Loucy (cell line): ENCODE results near the gene SLC28A1.

ENCODE experiments used
- H2AFZ ChIP-seq: fragments of 200-600 bp; sonication (generic); 2 replicates; pipeline ENCODE4 v1.6.0; 2016; ENCODE audit warnings: antibody characterized with exemption, mild to moderate bottlenecking, low read length, moderate library complexity
- H3F3A ChIP-seq: fragments of 200-600 bp; 2 replicates; pipeline ENCODE4 v1.6.0; 2016; ENCODE audit warnings: antibody characterized with exemption, low read depth, mild to moderate bottlenecking
- H3K27me3 ChIP-seq: fragments of 200-600 bp; sonication (generic); 2 replicates; pipeline ENCODE4 v1.6.1; 2014; ENCODE audit warnings: low read length, mild to moderate bottlenecking; ENCODE audit not compliant: insufficient read depth, poor library complexity, severe bottlenecking
- H3K36me3 ChIP-seq: fragments of 200-600 bp; sonication (generic); 2 replicates; pipeline ENCODE4 v1.6.1; 2016; ENCODE audit warnings: low read length; ENCODE audit not compliant: insufficient read depth
- H3K4me1 ChIP-seq: fragments of 200-600 bp; sonication (generic); 2 replicates; pipeline ENCODE4 v1.5.1; 2014; ENCODE audit warnings: low read length, mild to moderate bottlenecking; ENCODE audit not compliant: insufficient read depth, poor library complexity, severe bottlenecking
- H3K4me2 ChIP-seq: fragments of 200-600 bp; sonication (generic); 2 replicates; pipeline ENCODE4 v1.6.0; 2014; ENCODE audit warnings: antibody characterized with exemption, low read length, low read depth, mild to moderate bottlenecking; ENCODE audit not compliant: poor library complexity, severe bottlenecking
- H3K4me3 ChIP-seq: fragments of 200-600 bp; sonication (generic); 2 replicates; pipeline ENCODE4 v1.5.1; 2014; ENCODE audit warnings: low read length, mild to moderate bottlenecking, mixed read lengths; ENCODE audit not compliant: poor library complexity, severe bottlenecking
- H3K79me2 ChIP-seq: fragments of 200-600 bp; sonication (generic); 2 replicates; pipeline ENCODE4 v1.6.1; 2014; ENCODE audit warnings: low read length; ENCODE audit not compliant: insufficient read depth
- H3K9ac ChIP-seq: fragments of 200-600 bp; sonication (generic); 2 replicates; pipeline ENCODE4 v1.6.0; 2014; ENCODE audit warnings: mild to moderate bottlenecking, low read depth, low read length, moderate library complexity; ENCODE audit not compliant: poor library complexity, severe bottlenecking
- H3K9me2 ChIP-seq: fragments of 200-600 bp; sonication (generic); replicated peaks from 2 replicates; pipeline ENCODE4 v1.6.1; 2016; ENCODE audit warnings: low read depth, low read length, mixed read lengths
- H3K9me3 ChIP-seq: fragments of 200-600 bp; sonication (generic); 2 replicates; pipeline ENCODE4 v1.6.1; 2014; ENCODE audit warnings: mild to moderate bottlenecking, antibody characterized with exemption, low read length, low read depth; ENCODE audit not compliant: insufficient read depth
- H4K20me1 ChIP-seq: fragments of 200-600 bp; sonication (generic); 2 replicates; pipeline ENCODE4 v1.6.0; 2014; ENCODE audit warnings: antibody characterized with exemption, low read length, mild to moderate bottlenecking; ENCODE audit not compliant: insufficient read depth, poor library complexity, severe bottlenecking
- CTCF ChIP-seq: fragments of 200-600 bp; sonication (generic); conservative IDR thresholded peaks from 2 replicates; pipeline ENCODE4 v1.5.1; 2014; ENCODE audit warnings: mild to moderate bottlenecking, antibody characterized with exemption, low read length
- EZH2phosphoT487 ChIP-seq: fragments of 200-600 bp; IDR thresholded peaks from 2 replicates; pipeline ENCODE4 v1.6.1; 2018; ENCODE audit warnings: antibody characterized with exemption, mild to moderate bottlenecking, moderate library complexity, borderline replicate concordance

SLC28A1 gene

DNA sequence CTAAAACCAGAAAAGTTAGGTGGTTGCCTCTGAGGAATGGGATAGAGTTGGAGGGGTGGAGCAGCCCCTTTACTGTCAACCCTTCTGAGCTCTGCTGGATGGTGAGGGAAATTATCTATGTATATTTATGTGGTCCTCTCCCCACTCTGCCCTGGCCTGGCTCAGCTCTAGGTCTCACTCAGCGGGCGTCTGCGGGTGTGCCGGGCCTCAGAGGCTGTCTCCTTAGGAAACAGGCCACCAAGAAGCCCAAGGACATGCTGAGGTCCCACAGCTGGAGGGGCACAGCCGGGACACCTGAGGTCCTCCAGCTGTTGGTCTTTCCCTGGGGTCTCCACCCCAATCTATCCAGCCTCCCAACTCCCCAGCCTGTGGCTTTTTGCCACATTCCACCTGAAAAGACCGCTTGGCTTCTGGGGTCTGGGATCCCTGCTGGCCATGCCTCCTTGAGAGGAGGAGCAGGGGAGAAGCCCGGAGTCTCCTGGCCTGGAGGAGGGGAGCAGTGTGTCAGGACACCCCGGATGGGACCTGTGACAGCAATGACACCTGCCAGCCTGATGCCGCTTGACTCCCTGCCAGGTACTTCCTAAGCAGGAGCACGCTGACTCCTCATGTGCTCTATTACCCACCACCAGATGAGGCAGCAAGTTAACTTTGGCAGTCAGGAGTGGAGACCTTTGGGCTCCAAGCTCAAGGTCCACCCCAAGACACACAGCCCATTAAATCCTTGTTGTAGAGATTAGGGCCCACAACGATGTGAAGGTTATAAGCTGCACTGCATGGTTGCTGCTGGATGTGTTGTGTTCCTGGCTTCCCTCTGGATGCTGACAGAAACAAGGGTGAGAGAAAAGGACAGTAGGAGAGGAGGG, at the start of gene SLC28A1:
SLC28A1 (plus strand) TSS at position 747 of the 866 bp plus-strand sequence. CDS start 3,099 bp downstream, outside the sequence.
- Histone ChIP-seq H2AFZ (no peak within 1 kb of the TSS), H3K9ac (no peak within 1 kb of the TSS), H3F3A (no peaks in the 10 kb centered on the region), H3K27me3 (no peaks in the 10 kb centered on the region), H3K9me2 (no peaks in the 10 kb centered on the region), H3K4me3 (no peak within 1 kb of the TSS), H4K20me1 (no peaks in the 10 kb centered on the region), H3K79me2 (no peaks in the 10 kb centered on the region), H3K4me1 (no peaks in the 10 kb centered on the region), H3K36me3 (no peaks in the 10 kb centered on the region), H3K4me2 (no peak within 1 kb of the TSS), H3K9me3 (no peaks in the 10 kb centered on the region)
- TF ChIP-seq CTCF: no peak
- TF ChIP-seq EZH2phosphoT487: no peak

DNA sequence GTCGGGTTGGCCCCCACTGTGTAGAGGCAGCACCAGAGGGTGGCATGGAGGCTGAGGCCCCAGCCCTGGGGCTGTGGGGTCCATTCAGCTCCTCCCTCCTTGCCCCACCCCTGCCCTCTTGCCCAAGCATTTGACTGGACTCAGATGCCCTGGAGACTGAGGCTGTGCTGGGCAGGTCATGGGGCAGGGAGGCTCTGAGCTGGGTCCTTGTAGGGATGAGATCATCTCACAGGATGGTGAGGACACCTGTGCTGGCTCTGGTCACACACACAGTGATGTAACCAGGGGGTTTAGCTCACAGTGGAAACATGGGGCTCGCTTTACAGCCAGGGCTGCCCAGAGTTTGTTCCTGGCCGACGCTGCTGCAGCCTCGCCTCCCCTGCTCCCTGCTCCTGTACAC, 49.5 kb upstream of the SLC28A1 start:
- no peaks in the 10 kb centered on the region for H3K9me2 ChIP-seq
- no peak overlapping the region for H2AFZ ChIP-seq
- no peaks in the 10 kb centered on the region for H3K9me3 ChIP-seq
- no peaks in the 10 kb centered on the region for H3K36me3 ChIP-seq
- H3K4me2 ChIP-seq: no peak overlapping the region
- H3K27me3 ChIP-seq: no peaks in the 10 kb centered on the region
- H3F3A ChIP-seq: no peaks in the 10 kb centered on the region
- H3K9ac ChIP-seq: no peak overlapping the region
- no peaks in the 10 kb centered on the region for H4K20me1 ChIP-seq
- TF ChIP-seq CTCF (no peak), EZH2phosphoT487 (no peak)
- no peaks in the 10 kb centered on the region for H3K79me2 ChIP-seq
- H3K4me3 ChIP-seq: no peak overlapping the region
- no peaks in the 10 kb centered on the region for H3K4me1 ChIP-seq

DNA sequence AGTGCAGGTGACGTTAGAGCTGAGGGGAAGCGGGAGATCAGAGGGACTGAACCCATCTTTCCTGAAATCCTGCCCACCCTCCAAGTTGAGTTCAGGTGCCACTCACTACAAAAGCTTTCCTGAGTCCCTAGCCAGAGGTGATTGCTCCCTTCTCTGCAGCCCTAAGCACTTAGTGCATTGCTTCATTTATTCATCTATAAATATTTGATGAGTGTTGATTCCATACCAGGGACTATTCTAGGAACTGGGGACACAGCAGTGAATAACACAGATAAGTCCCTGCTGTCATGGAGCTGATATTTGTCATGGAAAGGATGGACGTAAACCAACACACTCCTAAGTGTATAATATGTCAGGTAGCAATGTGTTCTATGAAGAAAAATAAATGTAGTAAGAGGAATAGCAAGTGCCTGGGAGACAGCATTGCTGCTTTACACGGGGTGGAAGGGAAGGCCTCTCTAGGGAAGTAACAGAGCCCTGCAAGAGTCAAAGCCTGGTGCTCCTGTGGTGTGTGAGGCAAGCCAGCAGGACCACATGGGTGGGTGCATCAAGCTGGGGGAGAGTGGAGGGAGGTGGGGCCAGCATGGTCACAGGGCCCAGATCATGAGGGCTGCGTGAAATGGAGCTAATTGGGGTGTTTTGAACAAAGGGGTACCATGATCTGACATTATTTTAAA, 48.7 kb upstream of the SLC28A1 start:
- H4K20me1 ChIP-seq: no peaks in the 10 kb centered on the region
- H3K4me3 ChIP-seq: no peak overlapping the region
- no peaks in the 10 kb centered on the region for H3K79me2 ChIP-seq
- H3K9ac ChIP-seq: no peak overlapping the region
- no peak overlapping the region for H3K4me2 ChIP-seq
- no peaks in the 10 kb centered on the region for H3K27me3 ChIP-seq
- H3F3A ChIP-seq: no peaks in the 10 kb centered on the region
- no peak for TF ChIP-seq EZH2phosphoT487
- no peak for TF ChIP-seq CTCF
- H3K9me2 ChIP-seq: no peaks in the 10 kb centered on the region
- H2AFZ ChIP-seq: no peak overlapping the region
- peaks cover 2% of the 10 kb centered on the region for H3K4me1 ChIP-seq
- H3K9me3 ChIP-seq: no peaks in the 10 kb centered on the region
- no peaks in the 10 kb centered on the region for H3K36me3 ChIP-seq
